NAMALWA (cell line): ENCODE data around the gene MT1HL1.
A peak's percentile ranks its signal among the peaks of the same experiment; 100 is the strongest.

ENCODE experiments used
- DNase-seq: peaks from one replicate; pipeline ENCODE4 v3.0.0-alpha.2; 2015; ENCODE audit warnings: low spot score

Gene MT1HL1

GRCh38 chr1:236975461-236975860, 28.8 kb downstream of the MT1HL1 start:
- DNase-seq = no peak

DNA sequence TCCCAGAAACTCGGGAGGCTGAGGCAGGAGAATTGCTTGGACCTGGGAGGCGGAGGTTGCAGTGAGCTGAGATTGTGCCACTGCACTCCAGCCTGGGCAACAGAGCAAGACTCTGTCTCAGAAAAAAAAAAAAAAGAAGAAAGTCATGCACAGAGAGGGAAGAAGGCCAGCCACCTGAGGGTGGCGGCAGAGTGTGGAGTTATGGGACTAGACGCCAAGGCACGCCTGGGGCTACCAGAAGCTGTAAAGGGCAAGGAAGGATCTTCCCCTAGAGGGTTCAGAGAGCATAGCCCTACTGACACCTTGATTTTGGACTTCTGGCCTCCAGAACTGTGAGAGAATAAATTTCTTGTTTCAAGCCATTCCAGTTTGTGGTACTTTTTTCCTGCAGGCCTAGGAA, 30.2 kb downstream of the MT1HL1 start:
- peak; percentile 17 for DNase-seq

DNA sequence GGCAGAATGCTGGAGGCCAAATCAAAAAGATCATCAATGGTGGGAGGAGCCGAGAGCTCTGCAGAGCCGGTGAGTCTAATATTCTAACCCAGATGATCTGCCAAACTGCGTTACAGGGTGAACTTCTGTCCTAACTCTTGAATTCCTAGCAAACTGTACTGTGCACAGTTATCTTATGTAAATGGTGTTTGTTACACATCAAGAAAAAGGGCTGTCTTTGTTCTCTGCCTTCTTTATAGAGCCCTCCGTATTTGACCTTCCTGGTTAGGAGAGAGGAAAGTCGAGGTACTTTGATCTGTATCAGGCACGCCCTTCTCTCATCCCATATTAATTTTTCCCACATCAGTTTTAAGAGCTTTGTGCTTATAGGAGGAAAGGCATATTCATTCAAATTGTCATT, 37.6 kb downstream of the MT1HL1 start:
- DNase-seq = no peak

GRCh38 chr1:236963920-236964319, 40.3 kb downstream of the MT1HL1 start:
- no peak for DNase-seq

DNA sequence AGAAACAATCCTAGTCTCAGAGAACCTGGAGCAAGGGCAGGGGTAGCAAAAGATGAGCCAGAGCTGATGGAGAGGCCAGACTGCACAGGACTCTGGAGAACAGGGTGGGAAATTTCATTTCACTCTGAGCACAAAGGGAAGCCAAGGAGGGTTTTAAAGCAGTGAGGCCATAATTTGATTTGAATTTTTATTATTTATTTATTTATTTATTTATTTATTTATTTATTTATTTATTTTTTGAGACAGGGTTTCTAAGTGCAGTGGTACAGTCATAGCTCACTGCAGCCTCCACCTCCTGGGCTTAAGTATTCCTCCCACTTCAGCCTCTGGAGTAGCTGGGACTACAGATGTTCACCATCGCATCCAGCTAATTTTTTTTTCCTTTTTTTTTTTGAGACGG, 45.1 kb downstream of the MT1HL1 start:
- no peak for DNase-seq

DNA sequence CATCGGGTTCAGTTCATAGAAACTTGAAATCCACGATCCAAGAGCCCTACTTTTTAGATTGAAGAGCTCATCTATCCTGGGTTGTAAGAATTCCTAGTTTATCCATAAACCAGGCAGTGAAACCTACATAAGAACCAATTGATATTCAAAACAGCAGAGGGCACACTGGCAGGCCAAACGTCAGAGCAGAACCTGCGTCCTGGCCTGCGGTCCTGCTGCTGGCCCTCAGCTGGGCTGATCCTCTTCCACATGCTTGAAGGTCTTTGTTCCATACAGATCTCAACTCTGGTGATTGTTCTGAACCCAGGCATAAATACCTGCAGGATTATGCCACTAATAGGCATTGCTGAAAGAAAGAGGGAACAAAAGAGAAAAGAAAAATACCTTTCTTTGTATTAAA, 47.0 kb downstream of the MT1HL1 start:
- no peak for DNase-seq
